ENCODE data around the gene PEX13.
"Not testable (repeated sequence)": the region's sequence is repeated elsewhere in the genome, so short reads cannot be mapped to it uniquely, and the experiment has no call there.

Gene PEX13

DNA sequence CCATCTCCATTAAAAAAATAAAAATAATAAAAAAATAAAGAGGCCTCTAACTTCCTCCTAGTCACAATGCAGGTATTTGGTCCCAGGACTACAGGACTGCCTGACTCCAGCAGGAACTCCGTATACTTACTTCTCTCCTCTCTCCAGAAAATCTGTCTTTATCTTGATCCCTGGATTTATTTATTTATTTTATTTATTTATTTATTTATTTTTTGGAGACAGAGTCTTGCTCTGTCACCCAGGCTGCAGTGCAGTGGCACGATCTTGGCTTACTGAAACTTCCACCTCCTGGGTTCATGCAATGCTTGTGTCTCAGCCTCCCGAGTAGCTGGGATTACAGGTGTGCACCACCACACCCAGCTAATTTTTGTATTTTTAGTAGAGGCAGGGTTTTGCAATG lies 35.5 kb upstream of the PEX13 start:
- CTCF ChIA-PET = interaction anchor here (1.0 kb wide), 1 partner anchor 17 kb away, joined by 3 read pairs; no protein-coding TSS in a partner anchor
- POLR2A ChIA-PET; H3K27ac ChIP-seq (ENCODE audit: extremely low read depth, low read depth, low read length); H3K36me3 ChIP-seq (ENCODE audit: control insufficient read depth in 2 of 2, insufficient read depth in 1 of 2, low read length in 2 of 2); H3K4me3 ChIP-seq (ENCODE audit: low read depth, low read length); H3K9me3 ChIP-seq (ENCODE audit: control insufficient read depth, insufficient read depth, low read depth, low read length); H3K4me1 ChIP-seq (ENCODE audit: control insufficient read depth, insufficient read depth, low read length): not testable (repeated sequence)
- TF ChIP-seq, protein P1, sequence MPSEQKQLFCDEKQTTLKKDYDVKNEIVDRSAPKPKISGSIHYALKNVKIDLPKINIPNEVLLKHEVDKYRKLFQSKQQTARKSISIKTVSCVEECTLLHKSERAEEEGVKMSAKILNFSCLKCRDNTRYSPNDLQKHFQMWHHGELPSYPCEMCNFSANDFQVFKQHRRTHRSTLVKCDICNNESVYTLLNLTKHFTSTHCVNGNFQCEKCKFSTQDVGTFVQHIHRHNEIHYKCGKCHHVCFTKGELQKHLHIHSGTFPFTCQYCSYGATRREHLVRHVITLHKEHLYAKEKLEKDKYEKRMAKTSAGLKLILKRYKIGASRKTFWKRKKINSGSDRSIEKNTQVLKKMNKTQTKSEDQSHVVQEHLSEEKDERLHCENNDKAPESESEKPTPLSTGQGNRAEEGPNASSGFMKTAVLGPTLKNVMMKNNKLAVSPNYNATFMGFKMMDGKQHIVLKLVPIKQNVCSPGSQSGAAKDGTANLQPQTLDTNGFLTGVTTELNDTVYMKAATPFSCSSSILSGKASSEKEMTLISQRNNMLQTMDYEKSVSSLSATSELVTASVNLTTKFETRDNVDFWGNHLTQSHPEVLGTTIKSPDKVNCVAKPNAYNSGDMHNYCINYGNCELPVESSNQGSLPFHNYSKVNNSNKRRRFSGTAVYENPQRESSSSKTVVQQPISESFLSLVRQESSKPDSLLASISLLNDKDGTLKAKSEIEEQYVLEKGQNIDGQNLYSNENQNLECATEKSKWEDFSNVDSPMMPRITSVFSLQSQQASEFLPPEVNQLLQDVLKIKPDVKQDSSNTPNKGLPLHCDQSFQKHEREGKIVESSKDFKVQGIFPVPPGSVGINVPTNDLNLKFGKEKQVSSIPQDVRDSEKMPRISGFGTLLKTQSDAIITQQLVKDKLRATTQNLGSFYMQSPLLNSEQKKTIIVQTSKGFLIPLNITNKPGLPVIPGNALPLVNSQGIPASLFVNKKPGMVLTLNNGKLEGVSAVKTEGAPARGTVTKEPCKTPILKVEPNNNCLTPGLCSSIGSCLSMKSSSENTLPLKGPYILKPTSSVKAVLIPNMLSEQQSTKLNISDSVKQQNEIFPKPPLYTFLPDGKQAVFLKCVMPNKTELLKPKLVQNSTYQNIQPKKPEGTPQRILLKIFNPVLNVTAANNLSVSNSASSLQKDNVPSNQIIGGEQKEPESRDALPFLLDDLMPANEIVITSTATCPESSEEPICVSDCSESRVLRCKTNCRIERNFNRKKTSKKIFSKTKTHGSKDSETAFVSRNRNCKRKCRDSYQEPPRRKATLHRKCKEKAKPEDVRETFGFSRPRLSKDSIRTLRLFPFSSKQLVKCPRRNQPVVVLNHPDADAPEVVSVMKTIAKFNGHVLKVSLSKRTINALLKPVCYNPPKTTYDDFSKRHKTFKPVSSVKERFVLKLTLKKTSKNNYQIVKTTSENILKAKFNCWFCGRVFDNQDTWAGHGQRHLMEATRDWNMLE (tag by site-specific recombination; conservative IDR thresholded peaks at IDR 0.05; ENCODE audit: low read depth) = peak; percentile 76
- TF ChIP-seq ZNF19 (tag by site-specific recombination; IDR thresholded peaks at IDR 0.05; ENCODE audit: low read depth) (peak; percentile 19; the same call in 1 of the 2 replicates), ZNF266 (tag by site-specific recombination; IDR thresholded peaks at IDR 0.05; ENCODE audit: low read depth) (0 out of 2 replicates have a peak, but pooled peaks have one; percentile 38), ZNF426 (tag by site-specific recombination; IDR thresholded peaks at IDR 0.05) (peak; percentile 50), ZNF433 (tag by site-specific recombination; IDR thresholded peaks at IDR 0.05; ENCODE audit: low read depth) (0 out of 2 replicates have a peak, but pooled peaks have one; percentile 51), ZNF623 (tag by site-specific recombination; IDR thresholded peaks at IDR 0.05) (peak; percentile 44), ZNF555 (tag by site-specific recombination; conservative IDR thresholded peaks at IDR 0.05) (peak; percentile 34), ZNF791 (tag by site-specific recombination; IDR thresholded peaks at IDR 0.05) (peak; percentile 68; the same call in 1 of the 2 replicates), ZNF140 (tag by site-specific recombination; IDR thresholded peaks at IDR 0.05) (peak; percentile 49; the same call in 1 of the 2 replicates), ZBTB8A (tag by site-specific recombination; IDR thresholded peaks at IDR 0.05) (0 out of 2 replicates have a peak, but pooled peaks have one; percentile 23), ZNF394 (tag by site-specific recombination; IDR thresholded peaks at IDR 0.05; ENCODE audit: borderline replicate concordance) (peak; percentile 81; the same call in 1 of the 2 replicates), ZNF664 (tag by site-specific recombination; IDR thresholded peaks at IDR 0.05) (peak; percentile 16; the same call in 1 of the 2 replicates), ZNF202 (tag by site-specific recombination; IDR thresholded peaks at IDR 0.05; ENCODE audit: borderline replicate concordance) (0 out of 2 replicates have a peak, but pooled peaks have one; percentile 37)
- TF ChIP-seq, protein P2, sequence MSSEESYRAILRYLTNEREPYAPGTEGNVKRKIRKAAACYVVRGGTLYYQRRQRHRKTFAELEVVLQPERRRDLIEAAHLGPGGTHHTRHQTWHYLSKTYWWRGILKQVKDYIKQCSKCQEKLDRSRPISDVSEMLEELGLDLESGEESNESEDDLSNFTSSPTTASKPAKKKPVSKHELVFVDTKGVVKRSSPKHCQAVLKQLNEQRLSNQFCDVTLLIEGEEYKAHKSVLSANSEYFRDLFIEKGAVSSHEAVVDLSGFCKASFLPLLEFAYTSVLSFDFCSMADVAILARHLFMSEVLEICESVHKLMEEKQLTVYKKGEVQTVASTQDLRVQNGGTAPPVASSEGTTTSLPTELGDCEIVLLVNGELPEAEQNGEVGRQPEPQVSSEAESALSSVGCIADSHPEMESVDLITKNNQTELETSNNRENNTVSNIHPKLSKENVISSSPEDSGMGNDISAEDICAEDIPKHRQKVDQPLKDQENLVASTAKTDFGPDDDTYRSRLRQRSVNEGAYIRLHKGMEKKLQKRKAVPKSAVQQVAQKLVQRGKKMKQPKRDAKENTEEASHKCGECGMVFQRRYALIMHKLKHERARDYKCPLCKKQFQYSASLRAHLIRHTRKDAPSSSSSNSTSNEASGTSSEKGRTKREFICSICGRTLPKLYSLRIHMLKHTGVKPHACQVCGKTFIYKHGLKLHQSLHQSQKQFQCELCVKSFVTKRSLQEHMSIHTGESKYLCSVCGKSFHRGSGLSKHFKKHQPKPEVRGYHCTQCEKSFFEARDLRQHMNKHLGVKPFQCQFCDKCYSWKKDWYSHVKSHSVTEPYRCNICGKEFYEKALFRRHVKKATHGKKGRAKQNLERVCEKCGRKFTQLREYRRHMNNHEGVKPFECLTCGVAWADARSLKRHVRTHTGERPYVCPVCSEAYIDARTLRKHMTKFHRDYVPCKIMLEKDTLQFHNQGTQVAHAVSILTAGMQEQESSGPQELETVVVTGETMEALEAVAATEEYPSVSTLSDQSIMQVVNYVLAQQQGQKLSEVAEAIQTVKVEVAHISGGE (tag by site-specific recombination; conservative IDR thresholded peaks at IDR 0.05; ENCODE audit: low read depth) = peak; percentile 47

DNA sequence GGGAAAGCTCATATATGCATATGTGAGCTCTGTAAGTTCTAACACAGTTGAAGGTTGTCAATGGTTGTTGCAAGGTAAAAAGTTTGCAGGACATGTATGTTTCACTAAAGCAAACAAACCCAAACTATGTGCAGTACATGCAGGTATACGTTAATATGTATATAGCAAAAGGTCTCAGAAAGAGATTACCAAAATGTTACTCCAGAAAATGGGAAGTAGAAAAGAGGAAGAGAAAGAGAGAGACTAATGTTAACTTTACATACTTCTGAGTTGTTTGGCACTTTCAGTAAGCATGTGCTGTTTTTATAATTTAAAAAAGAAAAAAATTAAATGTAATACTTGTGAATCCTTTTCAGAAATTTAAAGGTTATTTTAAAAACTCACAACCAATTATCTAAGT lies 32.8 kb upstream of the PEX13 start:
- ChIA-PET CTCF (no interaction called here), POLR2A (no interaction called here)
- Histone ChIP-seq H3K27ac (ENCODE audit: extremely low read depth, low read depth, low read length) (no peak overlapping the region), H3K4me3 (ENCODE audit: low read depth, low read length) (no peak overlapping the region), H3K4me1 (ENCODE audit: control insufficient read depth, insufficient read depth, low read length) (no peaks in the 10 kb centered on the region), H3K36me3 (ENCODE audit: control insufficient read depth in 2 of 2, insufficient read depth in 1 of 2, low read length in 2 of 2) (no peaks in the 10 kb centered on the region), H3K9me3 (ENCODE audit: control insufficient read depth, insufficient read depth, low read depth, low read length) (no peaks in the 10 kb centered on the region)
- TF ChIP-seq, protein P3, sequence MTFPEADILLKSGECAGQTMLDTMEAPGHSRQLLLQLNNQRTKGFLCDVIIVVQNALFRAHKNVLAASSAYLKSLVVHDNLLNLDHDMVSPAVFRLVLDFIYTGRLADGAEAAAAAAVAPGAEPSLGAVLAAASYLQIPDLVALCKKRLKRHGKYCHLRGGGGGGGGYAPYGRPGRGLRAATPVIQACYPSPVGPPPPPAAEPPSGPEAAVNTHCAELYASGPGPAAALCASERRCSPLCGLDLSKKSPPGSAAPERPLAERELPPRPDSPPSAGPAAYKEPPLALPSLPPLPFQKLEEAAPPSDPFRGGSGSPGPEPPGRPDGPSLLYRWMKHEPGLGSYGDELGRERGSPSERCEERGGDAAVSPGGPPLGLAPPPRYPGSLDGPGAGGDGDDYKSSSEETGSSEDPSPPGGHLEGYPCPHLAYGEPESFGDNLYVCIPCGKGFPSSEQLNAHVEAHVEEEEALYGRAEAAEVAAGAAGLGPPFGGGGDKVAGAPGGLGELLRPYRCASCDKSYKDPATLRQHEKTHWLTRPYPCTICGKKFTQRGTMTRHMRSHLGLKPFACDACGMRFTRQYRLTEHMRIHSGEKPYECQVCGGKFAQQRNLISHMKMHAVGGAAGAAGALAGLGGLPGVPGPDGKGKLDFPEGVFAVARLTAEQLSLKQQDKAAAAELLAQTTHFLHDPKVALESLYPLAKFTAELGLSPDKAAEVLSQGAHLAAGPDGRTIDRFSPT (tag by site-specific recombination; IDR thresholded peaks at IDR 0.05) = no peak
- TF ChIP-seq GLIS1 (tag by site-specific recombination; IDR thresholded peaks at IDR 0.05) (no peak), IKZF3 (tag by site-specific recombination; IDR thresholded peaks at IDR 0.05) (no peak), EGR2 (tag by site-specific recombination; IDR thresholded peaks at IDR 0.05; ENCODE audit: low read depth) (no peak), SCRT2 (tag by site-specific recombination; IDR thresholded peaks at IDR 0.05) (no peak), GFI1B (tag by site-specific recombination; IDR thresholded peaks at IDR 0.05) (no peak), ZNF571 (tag by site-specific recombination; IDR thresholded peaks at IDR 0.05) (no peak)
- TF ChIP-seq, protein P4, sequence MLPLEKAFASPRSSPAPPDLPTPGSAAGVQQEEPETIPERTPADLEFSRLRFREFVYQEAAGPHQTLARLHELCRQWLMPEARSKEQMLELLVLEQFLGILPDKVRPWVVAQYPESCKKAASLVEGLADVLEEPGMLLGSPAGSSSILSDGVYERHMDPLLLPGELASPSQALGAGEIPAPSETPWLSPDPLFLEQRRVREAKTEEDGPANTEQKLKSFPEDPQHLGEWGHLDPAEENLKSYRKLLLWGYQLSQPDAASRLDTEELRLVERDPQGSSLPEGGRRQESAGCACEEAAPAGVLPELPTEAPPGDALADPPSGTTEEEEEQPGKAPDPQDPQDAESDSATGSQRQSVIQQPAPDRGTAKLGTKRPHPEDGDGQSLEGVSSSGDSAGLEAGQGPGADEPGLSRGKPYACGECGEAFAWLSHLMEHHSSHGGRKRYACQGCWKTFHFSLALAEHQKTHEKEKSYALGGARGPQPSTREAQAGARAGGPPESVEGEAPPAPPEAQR (tag by site-specific recombination; IDR thresholded peaks at IDR 0.05) = no peak
